ENCODE measurements around the gene NPIPB8.
"Not testable (repeated sequence)": the region's sequence is repeated elsewhere in the genome, so short reads cannot be mapped to it uniquely, and the experiment has no call there.

NPIPB8 gene

DNA sequence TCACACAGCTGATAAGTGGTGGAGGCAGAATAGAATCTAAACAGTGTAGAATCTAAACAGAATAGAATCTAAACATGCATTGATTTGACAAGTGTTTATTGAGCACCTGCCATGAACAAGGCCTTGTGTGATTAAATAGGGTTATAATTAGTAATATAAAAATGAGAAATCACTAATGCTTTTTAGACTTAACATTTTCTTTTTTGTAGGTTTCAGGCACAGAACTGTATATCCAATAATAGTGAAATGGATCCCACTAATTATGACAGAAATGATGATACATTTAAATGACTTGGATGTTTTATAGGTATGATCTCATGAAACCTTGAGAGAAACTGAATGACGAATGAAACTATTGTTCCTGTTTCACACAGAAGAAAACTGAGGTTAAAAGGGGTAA is at the start of gene NPIPB8:
Gene NPIPB8, plus strand, starts transcription at position 301 of the 400 bp plus-strand sequence. CDS start 296 bp downstream, outside the sequence.
- DNase-seq, result not testable (repeated sequence)

- DNase-seq, result no peak
These were observed 48.8 kb upstream of the NPIPB8 start for GRCh38 chr16:28589069-28589468.

GRCh38 chr16:28589930-28590329 is 47.9 kb upstream of the NPIPB8 start:
- no peak for DNase-seq

GRCh38 chr16:28590384-28591340 is 47.2 kb upstream of the NPIPB8 start:
- no peak for DNase-seq

- no peak for DNase-seq
These were observed 46.5 kb upstream of the NPIPB8 start for GRCh38 chr16:28591355-28591754.

- DNase-seq, result no peak
These were observed 45.4 kb upstream of the NPIPB8 start for GRCh38 chr16:28592511-28592910.

- no peak for DNase-seq
These were observed 44.8 kb upstream of the NPIPB8 start for GRCh38 chr16:28592979-28593553.

DNA sequence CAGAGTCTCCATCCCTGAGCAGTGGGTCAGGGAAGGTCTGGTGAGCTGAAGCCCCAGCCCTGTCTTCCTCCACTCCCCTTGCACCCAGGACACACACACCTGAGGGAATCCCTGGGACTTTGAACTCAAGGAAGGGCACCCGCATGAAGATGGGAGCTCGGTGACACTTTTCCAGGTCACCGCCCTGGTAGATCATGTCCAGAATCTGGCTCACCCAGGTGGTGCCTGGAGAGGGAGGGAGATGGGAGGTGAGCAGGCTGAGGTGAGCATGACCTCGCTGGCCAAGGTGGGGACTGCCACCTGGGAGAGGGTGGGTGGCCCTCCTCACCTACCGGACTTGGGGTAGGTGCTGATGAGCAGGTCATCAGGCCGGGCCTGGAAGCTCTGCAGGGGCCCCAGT is 42.4 kb upstream of the NPIPB8 start:
- not testable (repeated sequence) for DNase-seq

DNA sequence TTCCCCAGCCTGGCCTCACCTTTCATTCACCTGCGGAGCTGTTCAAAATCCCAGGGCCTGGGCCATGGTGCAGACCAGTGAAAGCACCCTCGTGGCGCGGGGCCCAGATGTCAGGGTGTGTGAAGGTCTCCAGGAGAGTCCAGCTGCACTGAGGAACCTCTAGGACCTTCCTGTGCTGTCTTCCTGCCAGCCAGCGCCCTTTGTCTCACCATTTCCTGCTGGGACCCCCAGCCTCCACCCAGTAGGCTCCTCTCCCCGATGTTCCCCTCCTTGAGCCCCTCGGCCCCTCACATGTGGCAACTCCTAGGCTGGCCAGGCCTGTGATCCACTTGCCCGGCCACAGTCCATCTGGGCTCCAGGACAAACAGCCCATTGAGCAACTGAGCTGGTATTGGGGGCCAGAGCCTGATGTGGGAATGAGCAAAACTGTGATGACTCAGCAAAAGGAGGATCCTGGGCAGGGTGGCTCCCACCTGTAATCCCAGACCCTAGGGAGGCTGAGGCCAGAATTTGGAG is 41.7 kb upstream of the NPIPB8 start:
- no peak for DNase-seq

GRCh38 chr16:28596840-28597691 is 40.8 kb upstream of the NPIPB8 start, which contains the start of gene SULT1A2:
Gene SULT1A2 (minus strand): TSS chr16:28597050. CDS start chr16:28595930, 1,120 bp downstream.
- no peak for DNase-seq

DNA sequence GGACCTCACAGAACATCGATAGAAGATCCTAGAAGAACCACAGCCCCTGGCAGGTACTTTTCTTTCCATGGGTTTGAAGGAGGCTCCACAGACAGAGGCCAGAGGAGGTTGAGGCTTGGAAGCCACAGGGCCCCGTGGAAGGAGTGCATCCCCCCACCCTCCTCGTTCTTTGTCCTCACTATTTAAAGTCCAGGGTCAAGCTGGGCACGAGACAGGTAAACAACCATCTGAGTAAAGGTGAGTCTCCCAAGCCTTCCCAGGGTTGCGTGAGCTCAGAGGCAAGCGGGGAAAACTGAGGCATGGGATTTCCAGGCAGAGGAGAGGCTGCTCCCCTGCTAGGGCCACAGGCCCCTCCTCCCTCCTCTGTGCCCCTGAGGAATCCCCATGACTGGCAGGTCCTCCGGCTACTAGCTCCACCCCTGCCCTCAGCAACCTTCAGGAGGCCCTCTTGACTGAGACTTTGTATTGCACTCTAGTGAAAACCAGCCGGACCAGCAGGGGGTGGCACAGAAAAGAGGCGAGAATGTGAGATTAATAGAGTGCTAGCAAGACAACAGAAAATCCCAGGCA is 40.1 kb upstream of the NPIPB8 start:
- DNase-seq, result no peak

GRCh38 chr16:28599377-28600285 is 38.2 kb upstream of the NPIPB8 start:
- not testable (repeated sequence) for DNase-seq

DNA sequence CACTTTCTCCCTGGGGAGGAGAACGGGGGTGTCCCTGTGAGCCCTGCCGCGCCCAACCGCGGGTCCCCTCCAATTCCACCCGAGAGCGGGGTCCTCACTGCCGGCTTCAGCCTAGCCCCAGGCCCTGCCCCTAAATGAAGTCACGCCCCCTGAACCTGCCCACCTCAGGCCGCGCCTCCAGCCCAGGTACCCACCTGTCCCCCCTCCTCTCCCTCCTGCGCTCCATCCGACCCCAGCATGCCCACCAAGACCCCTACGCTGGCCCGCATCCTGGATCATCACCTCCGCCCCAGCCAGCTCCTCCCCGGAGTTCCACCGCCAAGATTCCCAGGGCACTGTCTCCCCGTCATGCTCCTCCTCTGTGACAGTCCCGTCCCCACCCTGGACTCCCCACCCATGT is 36.9 kb upstream of the NPIPB8 start:
- DNase-seq, result not testable (repeated sequence)

DNA sequence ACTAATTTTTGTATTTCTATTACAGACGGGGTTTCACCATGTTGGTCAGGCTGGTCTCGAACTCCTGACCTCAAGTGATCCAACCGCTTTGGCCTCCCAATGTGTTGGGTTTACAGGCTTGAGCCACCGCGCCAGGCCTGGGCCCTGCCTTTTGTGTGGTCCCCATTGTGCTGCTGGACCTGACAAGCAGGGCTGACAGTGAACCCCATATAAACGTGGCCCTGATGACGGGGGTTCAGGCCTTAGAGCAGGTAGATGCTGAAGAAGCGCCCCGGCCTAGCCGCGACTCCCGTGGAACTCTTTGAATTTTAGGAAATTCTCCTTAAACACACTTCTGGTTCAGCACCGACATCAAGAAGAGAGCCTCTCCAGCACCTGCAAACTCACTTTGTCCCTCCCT is 36.3 kb upstream of the NPIPB8 start:
- DNase-seq, result not testable (repeated sequence)

GRCh38 chr16:28602062-28602461 is 35.8 kb upstream of the NPIPB8 start:
- DNase-seq, result not testable (repeated sequence)

- DNase-seq, result no peak
These were observed 35.3 kb upstream of the NPIPB8 start for GRCh38 chr16:28602529-28602928.

DNA sequence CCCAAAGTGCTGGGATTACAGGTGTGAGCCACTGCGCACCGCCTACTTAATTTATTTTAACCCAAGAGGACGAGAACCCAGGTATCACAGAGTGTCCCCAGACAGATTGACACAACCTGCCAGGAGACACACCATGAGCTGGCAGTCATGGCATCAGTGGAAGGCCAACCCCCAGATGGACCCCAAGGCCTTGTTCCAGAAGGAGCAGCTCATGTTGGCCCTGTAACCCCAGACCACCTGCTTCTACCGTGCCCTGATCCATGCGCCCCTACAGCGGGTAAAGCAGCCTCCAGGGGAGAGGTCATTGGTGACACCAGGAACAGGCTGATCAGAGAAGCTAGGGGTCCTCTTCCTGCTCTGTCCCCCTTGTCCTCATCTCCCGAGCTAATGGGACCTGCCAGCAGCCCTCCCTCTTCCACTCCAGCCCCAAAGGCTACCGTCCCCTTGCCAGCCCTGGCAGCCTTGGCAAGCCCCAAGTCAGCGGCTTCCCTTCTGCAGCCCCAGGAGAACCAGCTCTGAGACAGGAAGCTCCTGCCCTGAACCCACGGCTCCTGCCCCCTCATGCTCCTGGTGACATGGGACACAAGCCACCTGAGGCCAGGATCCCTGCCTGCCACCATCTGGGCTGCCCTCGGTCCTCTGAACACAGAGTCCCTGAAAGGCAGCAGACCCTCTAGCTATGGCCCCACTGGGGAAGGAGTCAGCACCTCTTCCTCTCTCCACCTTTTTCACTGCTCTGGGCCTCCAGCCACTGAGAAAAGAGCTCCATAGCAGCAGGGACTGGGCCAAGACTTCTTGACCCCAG is 34.3 kb upstream of the NPIPB8 start:
- no peak for DNase-seq

- no peak for DNase-seq
These were observed 33.7 kb upstream of the NPIPB8 start for GRCh38 chr16:28604186-28604565.

DNA sequence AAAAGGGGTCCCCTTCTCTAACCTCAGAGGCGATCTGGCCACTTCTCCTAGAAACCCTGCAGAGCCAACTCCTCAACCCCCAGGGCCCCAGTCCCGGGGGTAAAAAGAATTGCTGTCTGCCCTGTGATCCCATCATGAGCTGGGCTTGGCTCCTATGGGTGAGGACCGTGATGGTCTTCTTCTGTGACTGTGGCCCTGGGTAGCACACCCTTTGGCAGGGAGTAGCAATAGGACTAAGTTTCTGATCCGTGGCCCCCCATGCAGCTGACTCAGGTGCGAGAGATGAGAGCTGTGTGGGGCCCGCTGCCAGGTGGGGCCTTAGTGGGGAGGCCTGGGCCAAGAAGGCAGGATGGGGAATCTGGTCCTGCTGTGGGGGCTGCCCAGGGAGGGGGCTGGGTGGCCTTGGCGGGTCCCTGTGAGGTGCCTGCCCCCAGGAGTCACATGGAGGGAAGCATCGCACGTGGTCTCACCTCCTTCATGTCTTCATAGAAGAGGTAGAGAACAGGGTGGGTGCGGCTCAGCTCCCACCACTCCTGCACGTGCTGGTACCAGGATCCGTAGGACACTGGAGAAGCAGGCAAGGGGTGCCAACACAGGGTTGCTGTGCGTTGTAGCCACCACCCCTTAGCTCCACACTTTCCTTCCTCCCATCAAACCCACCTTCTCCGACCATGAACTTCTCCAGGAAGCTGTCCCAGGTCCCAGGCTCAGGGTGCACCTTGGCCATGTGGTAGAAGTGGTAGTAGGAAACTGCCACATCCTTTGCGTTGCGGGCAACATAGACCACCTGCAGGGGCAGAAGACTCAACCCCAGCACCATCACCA is 31.4 kb upstream of the NPIPB8 start:
- DNase-seq, result no peak

Data from NCI-H446 (cell line).